Esophagus squamous epithelium (tissue), 5 donors: ENCODE measurements around the gene SPINT4. TPM values are rescaled to one million over a fixed set of nuclear protein-coding genes. Genes with fewer than 3 reads are reported as not detected.
"Not testable (repeated sequence)": the region's sequence is repeated elsewhere in the genome, so short reads cannot be mapped to it uniquely, and the experiment has no call there.

Source experiments
- DNase-seq: peaks from one replicate; lab custom pipeline; 2025; lab: John Stamatoyannopoulos, UW
- H3K27ac ChIP-seq, 4 donors: fragments of 200-600 bp; sonication (generic); one replicate each; pipeline ENCODE4 v1.5.1; 2016 to 2019; ENCODE audit warnings: mild to moderate bottlenecking in 1 of 4
- H3K27me3 ChIP-seq, 4 donors: fragments of 200-600 bp; sonication (generic); 1 replicate in 3 of 4; 2 replicates in 1 of 4; pipeline versions ENCODE4 v1.5.1 to v1.6.0; 2017 to 2021; ENCODE audit warnings: antibody characterized with exemption in 1 of 4
- H3K36me3 ChIP-seq, 3 donors: fragments of 200-600 bp; sonication (generic); one replicate each; pipeline ENCODE4 v1.5.1; 2016 to 2019
- H3K4me1 ChIP-seq, 3 donors: fragments of 200-600 bp; sonication (generic); one replicate each; pipeline ENCODE4 v1.5.1; 2017 to 2019
- H3K4me3 ChIP-seq, 4 donors: fragments of 200-600 bp; sonication (generic); 1 replicate in 3 of 4; 2 replicates in 1 of 4; pipeline ENCODE4 v1.5.1; 2016 to 2019; ENCODE audit warnings: mild to moderate bottlenecking in 2 of 4, moderate library complexity in 1 of 4
- H3K9me3 ChIP-seq, 3 donors: fragments of 200-600 bp; sonication (generic); one replicate each; pipeline ENCODE4 v1.5.1; 2016 to 2019
- POLR2A ChIP-seq, 4 donors: fragments of 450-650 bp; IDR thresholded peaks; one replicate each; pipeline ENCODE4 v1.6.1; 2017; ENCODE audit warnings: antibody characterized with exemption in 4 of 4, mild to moderate bottlenecking in 4 of 4, moderate library complexity in 3 of 4
- WGBS, 2 donors: methylation state at CpG; one replicate each; pipeline ENCODE4 v1.1.5; 2018; 5-methylcytosine and 5-hydroxymethylcytosine counted together
- intact Hi-C: fragments of 100-400 bp; cut with DNase I; formaldehyde crosslinking; loops from one replicate; pipeline ENCODE4 v1.15.0; 2022
- total RNA-seq, 4 donors: library from RNA; depleted of rRNA; stranded (reverse); fragments of >200 nt; gene quantifications; one replicate each; pipeline ENCODE4 v1.1.0, GENCODE V29; 2016
- TF ChIP-seq, protein P1 (sequence below), 6 experiments: fragments of 450-650 bp in 4 of 6; fragments of 200-600 bp in 2 of 6; sonication (generic) in 2 of 6; IDR thresholded peaks; one replicate each; pipeline ENCODE4 v1.5.1; 2016 to 2019; ENCODE audit warnings: antibody characterized with exemption in 6 of 6, mild to moderate bottlenecking in 4 of 6, moderate library complexity in 4 of 6
- donor health status: DM: yes; HTN: yes; CAD: no.

Gene SPINT4
- total RNA-seq, result not detected

DNA sequence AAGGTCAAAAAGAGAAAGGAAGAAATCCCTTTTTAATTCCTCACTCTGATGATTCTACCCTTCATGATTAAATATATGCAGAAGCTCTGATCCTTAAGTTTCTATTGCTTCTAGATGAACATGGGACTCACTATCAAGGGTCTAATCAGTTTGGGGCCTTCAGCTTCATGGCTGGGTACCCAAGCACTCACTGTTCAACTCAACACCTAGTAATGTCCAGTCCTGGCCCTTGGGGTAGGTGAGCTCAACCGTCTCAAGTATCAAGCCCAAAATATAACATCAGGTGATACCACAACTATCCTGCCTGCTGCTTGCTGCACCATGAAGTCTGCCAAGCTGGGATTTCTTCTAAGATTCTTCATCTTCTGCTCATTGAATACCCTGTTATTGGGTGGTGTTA lies at the start of gene SPINT4:
TSS of gene SPINT4 (plus strand) at position 301 of the 400 bp plus-strand sequence. CDS start at position 322, 21 bp downstream.
- TF ChIP-seq POLR2A (IDR thresholded peaks at IDR 0.05), result no peak
- TF ChIP-seq, protein P1, sequence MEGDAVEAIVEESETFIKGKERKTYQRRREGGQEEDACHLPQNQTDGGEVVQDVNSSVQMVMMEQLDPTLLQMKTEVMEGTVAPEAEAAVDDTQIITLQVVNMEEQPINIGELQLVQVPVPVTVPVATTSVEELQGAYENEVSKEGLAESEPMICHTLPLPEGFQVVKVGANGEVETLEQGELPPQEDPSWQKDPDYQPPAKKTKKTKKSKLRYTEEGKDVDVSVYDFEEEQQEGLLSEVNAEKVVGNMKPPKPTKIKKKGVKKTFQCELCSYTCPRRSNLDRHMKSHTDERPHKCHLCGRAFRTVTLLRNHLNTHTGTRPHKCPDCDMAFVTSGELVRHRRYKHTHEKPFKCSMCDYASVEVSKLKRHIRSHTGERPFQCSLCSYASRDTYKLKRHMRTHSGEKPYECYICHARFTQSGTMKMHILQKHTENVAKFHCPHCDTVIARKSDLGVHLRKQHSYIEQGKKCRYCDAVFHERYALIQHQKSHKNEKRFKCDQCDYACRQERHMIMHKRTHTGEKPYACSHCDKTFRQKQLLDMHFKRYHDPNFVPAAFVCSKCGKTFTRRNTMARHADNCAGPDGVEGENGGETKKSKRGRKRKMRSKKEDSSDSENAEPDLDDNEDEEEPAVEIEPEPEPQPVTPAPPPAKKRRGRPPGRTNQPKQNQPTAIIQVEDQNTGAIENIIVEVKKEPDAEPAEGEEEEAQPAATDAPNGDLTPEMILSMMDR (IDR thresholded peaks at IDR 0.05), result no peak
- no peaks in the 10 kb centered on the region for H3K4me1 ChIP-seq
- H3K27ac ChIP-seq, result no peak within 1 kb of the TSS
- no peaks in the 10 kb centered on the region for H3K36me3 ChIP-seq
- H3K4me3 ChIP-seq, result no peak within 1 kb of the TSS
- peaks cover 0 to 27% (median 0%) of the 10 kb centered on the region in 4 donors for H3K27me3 ChIP-seq
- DNase-seq, result no peak
- 71 to 77% methylated on average over 1 of the region's 1 CpG for WGBS, 2 donors
- H3K9me3 ChIP-seq, result no peaks in the 10 kb centered on the region
- intact Hi-C loops, result no loop called here

DNA sequence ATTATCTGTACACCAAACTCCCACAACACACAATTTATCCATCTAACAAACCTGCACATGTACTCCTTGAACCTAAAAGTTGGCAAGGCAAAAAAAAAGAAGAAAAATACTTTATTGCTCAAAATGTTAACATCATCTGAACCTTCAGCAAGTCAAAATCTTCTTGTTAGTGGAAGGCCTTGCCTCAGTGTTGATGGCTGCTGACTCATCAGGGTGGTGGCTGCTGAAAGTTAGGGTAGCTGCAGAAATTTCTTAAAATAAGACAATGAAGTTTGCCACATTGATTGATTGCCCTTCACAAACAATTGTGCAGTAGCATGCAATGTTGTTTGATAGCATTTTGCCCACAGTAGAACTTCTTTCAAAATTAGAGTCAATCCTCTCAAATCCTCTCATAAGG lies 49.4 kb upstream of the SPINT4 start:
- no peaks in the 10 kb centered on the region for H3K27me3 ChIP-seq
- H3K36me3 ChIP-seq, result no peaks in the 10 kb centered on the region
- TF ChIP-seq, protein P1 (IDR thresholded peaks at IDR 0.05), result no peak
- TF ChIP-seq POLR2A (IDR thresholded peaks at IDR 0.05), result no peak
- no peaks in the 10 kb centered on the region for H3K4me1 ChIP-seq
- H3K4me3 ChIP-seq, result no peak overlapping the region
- intact Hi-C loops, result no loop called here
- H3K27ac ChIP-seq, result no peak overlapping the region
- DNase-seq, result no peak
- no peaks in the 10 kb centered on the region for H3K9me3 ChIP-seq

DNA sequence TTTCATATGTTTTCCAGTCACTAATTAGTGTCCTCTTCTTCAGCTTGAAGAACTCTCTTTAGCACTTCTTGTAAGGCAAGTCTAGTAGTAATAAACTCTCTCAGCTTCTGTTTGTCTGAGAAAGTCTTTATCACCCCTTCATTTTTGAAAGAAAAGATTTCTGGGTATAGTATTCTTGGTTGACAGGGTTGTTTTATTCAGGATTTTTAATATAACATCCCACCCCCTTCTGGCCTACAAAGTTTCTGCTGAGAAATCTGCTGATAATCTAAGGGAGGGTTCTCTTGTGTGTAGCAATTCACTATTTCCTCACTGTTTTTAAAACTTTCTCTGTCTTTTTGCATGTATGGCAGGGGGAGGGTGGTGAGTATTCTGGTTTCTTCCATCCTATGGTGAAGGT lies 42.5 kb upstream of the SPINT4 start:
- Histone ChIP-seq H3K27ac (no peak overlapping the region), H3K9me3 (peaks cover 0 to 30% (median 20%) of the 10 kb centered on the region in 3 donors), H3K4me1 (no peaks in the 10 kb centered on the region), H3K4me3 (no peak overlapping the region), H3K27me3 (peaks cover 0 to 15% (median 0%) of the 10 kb centered on the region in 4 donors), H3K36me3 (no peaks in the 10 kb centered on the region)
- intact Hi-C loops, result no loop called here
- TF ChIP-seq, protein P1 (IDR thresholded peaks at IDR 0.05), result no peak
- TF ChIP-seq POLR2A (IDR thresholded peaks at IDR 0.05), result no peak
- no peak for DNase-seq

DNA sequence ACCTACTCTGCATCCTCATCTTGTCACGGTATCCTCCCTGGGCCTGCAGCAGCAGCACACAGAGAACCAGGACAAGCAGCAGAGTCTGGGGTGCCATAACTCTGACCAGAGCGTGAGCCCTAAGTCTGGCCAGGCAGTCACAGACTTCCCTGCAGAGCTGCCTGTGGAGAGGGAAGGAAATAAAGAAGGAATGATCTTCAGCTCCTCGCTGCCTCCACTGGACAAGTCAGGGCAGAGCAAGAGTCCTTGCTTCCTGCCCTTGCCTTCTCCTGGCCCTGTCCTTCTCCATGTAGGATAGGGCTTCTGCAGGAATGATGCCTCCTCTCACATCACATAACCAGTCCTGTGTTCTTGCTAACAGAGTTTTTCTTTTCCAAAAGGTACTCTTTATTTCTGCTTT lies 36.3 kb upstream of the SPINT4 start:
- Histone ChIP-seq H3K4me1 (no peaks in the 10 kb centered on the region), H3K27ac (no peak overlapping the region), H3K4me3 (no peak overlapping the region), H3K36me3 (no peaks in the 10 kb centered on the region), H3K9me3 (peaks cover 0 to 3% (median 0%) of the 10 kb centered on the region in 3 donors), H3K27me3 (peaks cover 0 to 18% (median 0%) of the 10 kb centered on the region in 4 donors)
- WGBS, 2 donors, result 0 to 43% methylated on average over 1 of the region's 3 CpGs
- TF ChIP-seq POLR2A (IDR thresholded peaks at IDR 0.05), result no peak
- TF ChIP-seq, protein P1 (IDR thresholded peaks at IDR 0.05), result no peak
- DNase-seq, result no peak
- intact Hi-C loops, result no loop called here

DNA sequence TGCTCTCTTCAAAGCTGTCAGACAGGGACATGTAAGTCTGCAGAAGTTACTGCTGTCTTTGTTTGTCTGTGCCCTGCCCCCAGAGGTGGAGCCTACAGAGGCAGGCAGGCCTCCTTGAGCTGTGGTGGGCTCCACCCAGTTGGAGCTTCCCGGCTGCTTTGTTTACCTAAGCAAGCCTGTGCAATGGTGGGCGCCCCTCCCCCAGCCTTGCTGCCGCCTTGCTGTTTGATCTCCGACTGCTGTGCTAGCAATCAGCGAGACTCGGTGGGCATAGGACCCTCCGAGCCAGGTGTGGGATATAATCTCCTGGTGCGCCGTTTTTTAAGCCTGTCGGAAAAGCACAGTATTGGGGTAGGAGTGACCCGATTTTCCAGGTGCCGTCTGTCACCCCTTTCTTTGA lies 28.8 kb upstream of the SPINT4 start:
- H3K4me1 ChIP-seq, intact Hi-C loops, H3K9me3 ChIP-seq, H3K27ac ChIP-seq, H3K27me3 ChIP-seq, DNase-seq, H3K4me3 ChIP-seq, H3K36me3 ChIP-seq: not testable (repeated sequence)
- 76 to 90% methylated on average over 6 to 11 of the region's 12 CpGs for WGBS, 2 donors

DNA sequence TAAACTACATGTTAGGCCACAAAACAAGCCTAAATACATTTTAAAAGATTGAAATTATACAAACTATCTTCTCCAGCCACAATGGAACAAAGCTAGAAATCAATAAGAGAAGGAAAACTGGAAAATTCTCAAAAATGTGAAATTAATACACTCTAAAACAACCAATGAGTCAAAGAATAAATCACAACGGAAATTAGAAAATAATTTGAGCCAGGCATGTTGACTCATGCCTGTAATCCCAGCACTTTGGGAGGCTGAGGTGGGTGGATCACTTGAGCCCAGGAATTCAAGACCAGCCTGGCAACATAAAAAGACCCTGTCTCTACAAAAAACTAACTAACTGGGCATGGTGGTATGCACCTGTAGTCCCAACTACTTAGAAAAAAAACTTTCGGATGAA lies 26.7 kb upstream of the SPINT4 start:
- Histone ChIP-seq H3K9me3 (no peaks in the 10 kb centered on the region), H3K4me3 (no peak overlapping the region), H3K4me1 (no peaks in the 10 kb centered on the region), H3K27me3 (peaks cover 0 to 7% (median 0%) of the 10 kb centered on the region in 4 donors), H3K36me3 (no peaks in the 10 kb centered on the region), H3K27ac (no peak overlapping the region)
- no peak for DNase-seq
- WGBS, 2 donors, result 65% methylated on average over 2 of the region's 2 CpGs
- no peak for TF ChIP-seq POLR2A (IDR thresholded peaks at IDR 0.05)
- TF ChIP-seq, protein P1 (IDR thresholded peaks at IDR 0.05), result no peak
- intact Hi-C loops, result no loop called here
